ENCODE measurements around the gene AUTS2. TPM values are rescaled to one million over a fixed set of nuclear protein-coding genes. Genes with fewer than 3 reads are reported as not detected.

Gene AUTS2
- total and polyA plus RNA-seq, 10 of the 15 experiments (the other 5 are each of a cell fraction or from before 2014, with no cell fraction given) = 6.4 to 55.6 (median 21.6) TPM

DNA sequence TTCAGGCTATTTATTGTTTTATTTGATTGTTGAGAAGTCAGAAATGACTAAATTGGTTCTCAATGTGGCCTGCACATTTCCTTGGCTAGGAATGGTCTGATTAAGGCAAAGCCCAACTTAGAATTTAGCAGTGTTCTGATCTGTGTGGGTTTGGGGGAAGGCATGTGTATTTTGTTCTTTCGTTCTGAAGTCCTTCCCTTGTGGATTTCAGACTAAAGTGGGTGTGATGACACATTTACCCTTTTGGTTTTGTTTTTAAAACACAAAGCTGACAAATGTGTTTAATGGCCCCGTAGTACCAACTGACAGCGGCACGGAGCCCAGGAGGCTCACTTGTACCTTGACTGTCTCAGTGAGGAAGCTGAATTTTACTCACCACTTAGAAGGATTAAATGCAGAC lies 1081.4 kb downstream of the AUTS2 start:
- ChIA-PET RAD21 (ENCODE audit: unreplicated experiment) (interaction anchor here (1.6 kb wide), 1 partner anchor 17 kb away, joined by 4 read pairs; no protein-coding TSS in a partner anchor), POLR2A (no interaction called here), SMC1A (ENCODE audit: uncharacterized antibody, unreplicated experiment) (interaction anchor here (0.7 to 2.0 kb wide), 3 partner anchors 12 to 34 kb away, joined by 3 to 5 read pairs (median 5); no protein-coding TSS in a partner anchor), CTCF (no interaction called here)
- 16% methylated on average over 4 of the region's 4 CpGs for WGBS (ENCODE audit: insufficient coverage, insufficient replicate concordance, low lambda C conversion rate, missing lambda C conversion rate)
- peaks cover 15% of the 10 kb centered on the region for H3K4me1 ChIP-seq (ENCODE audit: control insufficient read depth, insufficient read depth, low read length)
- no peaks in the 10 kb centered on the region for H3K27me3 ChIP-seq (replicated peaks in 1 of 2; ENCODE audit: control insufficient read depth in 2 of 2, insufficient read depth in 2 of 2, low read length in 1 of 2)
- no peaks in the 10 kb centered on the region for H4K20me1 ChIP-seq (ENCODE audit: control insufficient read depth, insufficient read depth)
- in situ Hi-C loops (cut with MboI) (no loop called here), intact Hi-C loops (cut with micrococcal nuclease; ENCODE audit: unreplicated experiment) (no loop called here)
- DNase-seq (ENCODE audit: low read depth, low spot score) (peak; percentile 46), FAIRE-seq (no peak), ATAC-seq (peak; percentile 78)
- no peaks in the 10 kb centered on the region for H3K9me3 ChIP-seq (replicated peaks; ENCODE audit: control insufficient read depth, insufficient read depth, low read length)
- no peak overlapping the region for H3K27ac ChIP-seq (ENCODE audit: control insufficient read depth, insufficient read depth)
- H2AFZ ChIP-seq (ENCODE audit: control insufficient read depth, low read depth, low read length) = peak overlapping the region; percentile 75
- peak overlapping the region; percentile 79 for H3K4me2 ChIP-seq (ENCODE audit: control insufficient read depth, insufficient read depth)
- H3K9ac ChIP-seq (ENCODE audit: control insufficient read depth, insufficient read depth, low read length) = peak overlapping the region; percentile 38
- no TSS peak for BruUV-seq (replicated peaks)
- H3K4me3 ChIP-seq = peak overlapping the region; percentile 20; the same call in 1 of the 2 replicates
- no peaks in the 10 kb centered on the region; a peak in 2 of 4 replicates for H3K36me3 ChIP-seq (ENCODE audit: control insufficient read depth in 2 of 2, insufficient read depth in 2 of 2, low read length in 1 of 2)
- no peaks in the 10 kb centered on the region for H3K79me2 ChIP-seq (ENCODE audit: control insufficient read depth, insufficient read depth, low read length)
- TF ChIP-seq, protein P1, sequence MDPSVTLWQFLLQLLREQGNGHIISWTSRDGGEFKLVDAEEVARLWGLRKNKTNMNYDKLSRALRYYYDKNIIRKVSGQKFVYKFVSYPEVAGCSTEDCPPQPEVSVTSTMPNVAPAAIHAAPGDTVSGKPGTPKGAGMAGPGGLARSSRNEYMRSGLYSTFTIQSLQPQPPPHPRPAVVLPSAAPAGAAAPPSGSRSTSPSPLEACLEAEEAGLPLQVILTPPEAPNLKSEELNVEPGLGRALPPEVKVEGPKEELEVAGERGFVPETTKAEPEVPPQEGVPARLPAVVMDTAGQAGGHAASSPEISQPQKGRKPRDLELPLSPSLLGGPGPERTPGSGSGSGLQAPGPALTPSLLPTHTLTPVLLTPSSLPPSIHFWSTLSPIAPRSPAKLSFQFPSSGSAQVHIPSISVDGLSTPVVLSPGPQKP (IDR thresholded peaks at IDR 0.05; ENCODE audit: low read depth, low read length) = no peak
- no peak for TF ChIP-seq NR2F1 (conservative IDR thresholded peaks at IDR 0.05)
- no peak for TF ChIP-seq BRCA1 (IDR thresholded peaks at IDR 0.05; ENCODE audit: low read depth, low read length)
- no peak for TF ChIP-seq RB1 (IDR thresholded peaks at IDR 0.05; ENCODE audit: borderline replicate concordance)
- TF ChIP-seq CBX5 (IDR thresholded peaks at IDR 0.05; ENCODE audit: low read depth) = no peak
- peak; percentile 41; the same call in 1 of the 2 replicates for TF ChIP-seq DPF2 (IDR thresholded peaks at IDR 0.05)
- TF ChIP-seq, protein P2, sequence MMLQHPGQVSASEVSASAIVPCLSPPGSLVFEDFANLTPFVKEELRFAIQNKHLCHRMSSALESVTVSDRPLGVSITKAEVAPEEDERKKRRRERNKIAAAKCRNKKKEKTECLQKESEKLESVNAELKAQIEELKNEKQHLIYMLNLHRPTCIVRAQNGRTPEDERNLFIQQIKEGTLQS (IDR thresholded peaks at IDR 0.05; ENCODE audit: borderline replicate concordance, extremely low read depth, low read depth, low read length) = no peak
- no peak for TF ChIP-seq NFYA (IDR thresholded peaks at IDR 0.05; ENCODE audit: borderline replicate concordance, low read depth, low read length)
- TF ChIP-seq TCF7 (IDR thresholded peaks at IDR 0.05; ENCODE audit: borderline replicate concordance) = no peak
- no peak for TF ChIP-seq ESRRA (IDR thresholded peaks at IDR 0.05; ENCODE audit: low read length)
- no peak for TF ChIP-seq RCOR1 (conservative IDR thresholded peaks at IDR 0.05; ENCODE audit: low read depth, low read length)
- TF ChIP-seq, protein P3, sequence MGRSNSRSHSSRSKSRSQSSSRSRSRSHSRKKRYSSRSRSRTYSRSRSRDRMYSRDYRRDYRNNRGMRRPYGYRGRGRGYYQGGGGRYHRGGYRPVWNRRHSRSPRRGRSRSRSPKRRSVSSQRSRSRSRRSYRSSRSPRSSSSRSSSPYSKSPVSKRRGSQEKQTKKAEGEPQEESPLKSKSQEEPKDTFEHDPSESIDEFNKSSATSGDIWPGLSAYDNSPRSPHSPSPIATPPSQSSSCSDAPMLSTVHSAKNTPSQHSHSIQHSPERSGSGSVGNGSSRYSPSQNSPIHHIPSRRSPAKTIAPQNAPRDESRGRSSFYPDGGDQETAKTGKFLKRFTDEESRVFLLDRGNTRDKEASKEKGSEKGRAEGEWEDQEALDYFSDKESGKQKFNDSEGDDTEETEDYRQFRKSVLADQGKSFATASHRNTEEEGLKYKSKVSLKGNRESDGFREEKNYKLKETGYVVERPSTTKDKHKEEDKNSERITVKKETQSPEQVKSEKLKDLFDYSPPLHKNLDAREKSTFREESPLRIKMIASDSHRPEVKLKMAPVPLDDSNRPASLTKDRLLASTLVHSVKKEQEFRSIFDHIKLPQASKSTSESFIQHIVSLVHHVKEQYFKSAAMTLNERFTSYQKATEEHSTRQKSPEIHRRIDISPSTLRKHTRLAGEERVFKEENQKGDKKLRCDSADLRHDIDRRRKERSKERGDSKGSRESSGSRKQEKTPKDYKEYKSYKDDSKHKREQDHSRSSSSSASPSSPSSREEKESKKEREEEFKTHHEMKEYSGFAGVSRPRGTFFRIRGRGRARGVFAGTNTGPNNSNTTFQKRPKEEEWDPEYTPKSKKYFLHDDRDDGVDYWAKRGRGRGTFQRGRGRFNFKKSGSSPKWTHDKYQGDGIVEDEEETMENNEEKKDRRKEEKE (IDR thresholded peaks at IDR 0.05) = no peak
- TF ChIP-seq YY1 (IDR thresholded peaks at IDR 0.05; ENCODE audit: low read depth, low read length) = no peak
- TF ChIP-seq, protein P4, sequence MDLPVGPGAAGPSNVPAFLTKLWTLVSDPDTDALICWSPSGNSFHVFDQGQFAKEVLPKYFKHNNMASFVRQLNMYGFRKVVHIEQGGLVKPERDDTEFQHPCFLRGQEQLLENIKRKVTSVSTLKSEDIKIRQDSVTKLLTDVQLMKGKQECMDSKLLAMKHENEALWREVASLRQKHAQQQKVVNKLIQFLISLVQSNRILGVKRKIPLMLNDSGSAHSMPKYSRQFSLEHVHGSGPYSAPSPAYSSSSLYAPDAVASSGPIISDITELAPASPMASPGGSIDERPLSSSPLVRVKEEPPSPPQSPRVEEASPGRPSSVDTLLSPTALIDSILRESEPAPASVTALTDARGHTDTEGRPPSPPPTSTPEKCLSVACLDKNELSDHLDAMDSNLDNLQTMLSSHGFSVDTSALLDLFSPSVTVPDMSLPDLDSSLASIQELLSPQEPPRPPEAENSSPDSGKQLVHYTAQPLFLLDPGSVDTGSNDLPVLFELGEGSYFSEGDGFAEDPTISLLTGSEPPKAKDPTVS (IDR thresholded peaks at IDR 0.05; ENCODE audit: low read depth, low read length) = no peak
- TF ChIP-seq CREB1 (IDR thresholded peaks at IDR 0.05; ENCODE audit: low read depth) = no peak
- no peak for TF ChIP-seq PAX5 (IDR thresholded peaks at IDR 0.05; ENCODE audit: borderline replicate concordance, low read depth, low read length)
- TF ChIP-seq MTA2 (IDR thresholded peaks at IDR 0.05; ENCODE audit: low read depth) = peak; percentile 24; the same call in 1 of the 2 replicates
- TF ChIP-seq BACH1 (IDR thresholded peaks at IDR 0.05; ENCODE audit: borderline replicate concordance) = no peak
- TF ChIP-seq CREM (IDR thresholded peaks at IDR 0.05; ENCODE audit: low read depth) = no peak
- peak; percentile 46 to 49; a peak in 2 of 4 replicates for TF ChIP-seq IKZF2 (IDR thresholded peaks at IDR 0.05)
- TF ChIP-seq RUNX3 (IDR thresholded peaks at IDR 0.05; ENCODE audit: low read length) = peak; percentile 55
- TF ChIP-seq BHLHE40 (IDR thresholded peaks at IDR 0.05; ENCODE audit: borderline replicate concordance in 1 of 2, low read depth in 2 of 2, low read length in 1 of 2) = no peak

Data from GM12878 (cell line).